KBM-7 (cell line): ENCODE measurements around the gene ELAVL1.
"Not testable (repeated sequence)": the region's sequence is repeated elsewhere in the genome, so short reads cannot be mapped to it uniquely, and the experiment has no call there.

Source experiments
- DNase-seq: peaks from one replicate; pipeline ENCODE4 v3.0.0-alpha.2; 2015
- in situ Hi-C: fragments of 300-500 bp; cut with MboI; formaldehyde crosslinking; loops from 2 replicates; pipeline ENCODE4 v1.14.3; 2020; ENCODE audit warnings: low sequenced_read_pairs, low pct_unique_long_range_greater_than_20kb, mixed read lengths

Gene ELAVL1

DNA sequence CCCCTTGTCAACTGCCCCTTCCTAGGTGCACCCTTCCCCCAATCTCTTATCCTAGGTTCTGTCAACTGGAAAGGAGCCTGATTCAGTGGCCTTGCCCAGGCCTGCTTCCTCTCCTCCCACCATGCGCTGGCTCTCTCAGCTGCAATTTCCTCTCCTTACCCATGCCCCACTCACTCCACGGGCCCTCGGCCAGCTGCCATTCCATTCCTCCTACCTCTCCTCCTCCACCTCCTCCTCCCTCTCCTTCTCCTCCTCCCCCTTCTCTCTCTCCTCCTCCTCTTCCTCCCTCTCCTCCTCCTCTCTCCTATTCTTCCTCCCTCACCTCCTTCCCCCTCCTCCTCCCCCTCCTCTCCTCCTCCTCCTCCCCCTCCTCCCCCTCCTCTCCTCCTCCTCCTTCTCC, 52.4 kb downstream of the ELAVL1 start:
- DNase-seq = peak; percentile 68
- in situ Hi-C loops = no loop called here

DNA sequence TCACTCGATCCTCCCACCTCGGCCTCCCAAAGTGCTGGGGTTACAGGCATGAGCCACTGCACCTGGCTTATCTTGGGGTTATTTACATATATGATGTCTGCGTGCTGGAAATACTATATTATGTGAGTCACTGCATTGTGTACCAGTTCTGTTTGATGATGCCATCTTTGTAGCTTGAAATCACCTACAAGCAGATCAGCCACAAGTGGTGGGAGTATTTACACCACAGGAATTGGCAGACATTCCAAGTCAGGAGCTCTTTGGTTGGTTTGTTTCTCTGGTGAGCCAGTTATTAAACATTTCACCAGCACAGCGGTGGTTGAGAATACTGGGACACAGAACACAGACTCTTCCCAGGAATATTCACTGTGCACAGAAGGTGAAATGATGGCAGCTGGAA, 57.5 kb downstream of the ELAVL1 start:
- no peak for DNase-seq
- in situ Hi-C loops = no loop called here

GRCh38 chr19:7944177-7944761, 61.2 kb downstream of the ELAVL1 start:
- peak; percentile 94 for DNase-seq
- in situ Hi-C loops = no loop called here

GRCh38 chr19:7943444-7944176, 61.8 kb downstream of the ELAVL1 start, which contains the start of gene TIMM44:
Gene TIMM44 (minus strand): TSS chr19:7943666. CDS start chr19:7943651, 15 bp downstream.
- in situ Hi-C loops = no loop called here
- peak; percentile 99 for DNase-seq

GRCh38 chr19:7942981-7943443, 62.4 kb downstream of the ELAVL1 start:
- in situ Hi-C loops = no loop called here

DNA sequence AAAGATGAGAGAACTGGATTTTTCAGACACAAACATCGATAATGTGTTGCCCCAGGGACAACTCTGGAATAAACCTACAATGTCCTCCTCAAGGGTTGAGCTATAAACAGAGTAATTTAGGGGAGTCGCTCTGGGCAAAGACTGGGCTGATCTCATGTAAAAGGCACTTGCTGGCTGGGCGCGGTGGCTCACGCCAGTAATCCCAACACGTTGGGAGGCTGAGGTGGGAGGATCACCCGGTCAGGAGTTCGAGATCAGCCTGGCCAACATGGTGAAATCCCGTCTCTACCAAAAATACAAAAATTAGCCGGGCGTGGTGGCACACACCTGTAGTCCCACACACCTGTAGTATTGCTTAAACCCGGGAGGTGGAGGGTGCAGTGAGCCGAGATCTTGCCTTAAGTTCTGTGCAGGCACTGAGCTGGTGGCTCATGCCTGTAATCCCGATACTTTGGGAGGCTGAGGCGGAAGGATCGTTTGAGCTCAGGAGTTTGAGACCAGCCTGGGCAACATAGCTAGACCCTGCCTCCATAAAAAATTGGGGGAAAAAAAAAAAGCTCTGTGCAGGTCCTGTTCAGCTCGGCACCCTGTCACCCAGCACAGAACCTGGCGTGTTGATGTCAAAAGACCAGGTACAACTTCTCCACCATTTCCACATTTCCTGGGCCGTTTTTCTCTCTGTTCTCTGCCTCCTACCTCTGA, 63.4 kb downstream of the ELAVL1 start:
- in situ Hi-C loops = no loop called here

More at GRCh38 chr19:7942981-7943443, 62.4 kb downstream of the ELAVL1 start:
- no peak for DNase-seq

GRCh38 chr19:7940841-7941240, 64.6 kb downstream of the ELAVL1 start:
- no peak for DNase-seq
- in situ Hi-C loops = no loop called here

More for the DNA sequence above, 63.4 kb downstream of the ELAVL1 start:
- DNase-seq = no peak

- no peak for DNase-seq
- in situ Hi-C loops = no loop called here
Observed at GRCh38 chr19:7934766-7935165, 70.7 kb downstream of the ELAVL1 start.

- no peak for DNase-seq
Observed at GRCh38 chr19:7933828-7934725, 71.4 kb downstream of the ELAVL1 start.

DNA sequence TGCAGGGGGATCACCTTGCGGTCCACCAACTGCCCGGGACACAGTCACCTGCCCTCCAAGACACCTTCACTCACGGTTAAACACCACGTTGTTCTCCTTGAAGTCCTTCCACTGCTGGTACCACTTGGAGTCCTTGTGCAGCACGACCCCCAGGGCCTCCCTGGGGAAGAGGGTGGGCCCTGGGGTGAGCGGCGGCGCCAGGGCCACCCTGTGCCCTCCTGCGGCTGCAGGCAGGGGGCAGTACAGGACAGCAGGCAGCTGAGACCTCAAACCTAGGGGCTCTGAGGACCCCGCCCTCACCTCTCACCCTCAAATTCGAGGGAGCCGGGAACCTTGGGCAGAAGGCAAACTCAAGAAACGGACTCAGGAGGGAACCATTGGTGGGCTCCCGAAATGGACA, 72.0 kb downstream of the ELAVL1 start:
- in situ Hi-C loops = no loop called here

More at GRCh38 chr19:7933828-7934725, 71.4 kb downstream of the ELAVL1 start:
- in situ Hi-C loops = no loop called here

DNA sequence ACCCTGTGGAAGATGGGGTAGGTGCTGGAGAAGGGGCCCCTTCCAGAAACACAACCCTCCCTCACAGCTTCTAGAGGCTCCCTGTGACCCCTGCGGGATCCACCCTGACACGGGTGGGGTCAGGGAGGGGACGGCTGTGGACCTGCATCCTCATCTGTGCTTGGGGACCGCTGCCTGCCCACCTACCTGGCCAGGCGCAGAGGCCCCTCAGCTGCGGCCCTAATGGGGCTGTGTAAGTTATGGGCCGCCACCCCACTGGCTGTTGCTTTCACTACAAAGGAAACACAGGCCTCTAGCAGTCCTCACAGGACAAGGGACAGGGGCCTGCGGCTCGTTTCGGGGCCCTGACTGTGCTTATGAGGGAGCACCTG, 72.5 kb downstream of the ELAVL1 start:
- DNase-seq = no peak
- in situ Hi-C loops = no loop called here

More for the DNA sequence above, 72.0 kb downstream of the ELAVL1 start:
- no peak for DNase-seq

GRCh38 chr19:7932276-7932929, 73.0 kb downstream of the ELAVL1 start:
- in situ Hi-C loops = no loop called here
- no peak for DNase-seq

- DNase-seq = no peak
- in situ Hi-C loops = no loop called here
Observed at GRCh38 chr19:7931221-7932061, 74.0 kb downstream of the ELAVL1 start.

- DNase-seq = no peak
- in situ Hi-C loops = no loop called here
Observed at GRCh38 chr19:7930765-7931164, 74.7 kb downstream of the ELAVL1 start.

GRCh38 chr19:7930030-7930429, 75.4 kb downstream of the ELAVL1 start:
- in situ Hi-C loops, DNase-seq: not testable (repeated sequence)

DNA sequence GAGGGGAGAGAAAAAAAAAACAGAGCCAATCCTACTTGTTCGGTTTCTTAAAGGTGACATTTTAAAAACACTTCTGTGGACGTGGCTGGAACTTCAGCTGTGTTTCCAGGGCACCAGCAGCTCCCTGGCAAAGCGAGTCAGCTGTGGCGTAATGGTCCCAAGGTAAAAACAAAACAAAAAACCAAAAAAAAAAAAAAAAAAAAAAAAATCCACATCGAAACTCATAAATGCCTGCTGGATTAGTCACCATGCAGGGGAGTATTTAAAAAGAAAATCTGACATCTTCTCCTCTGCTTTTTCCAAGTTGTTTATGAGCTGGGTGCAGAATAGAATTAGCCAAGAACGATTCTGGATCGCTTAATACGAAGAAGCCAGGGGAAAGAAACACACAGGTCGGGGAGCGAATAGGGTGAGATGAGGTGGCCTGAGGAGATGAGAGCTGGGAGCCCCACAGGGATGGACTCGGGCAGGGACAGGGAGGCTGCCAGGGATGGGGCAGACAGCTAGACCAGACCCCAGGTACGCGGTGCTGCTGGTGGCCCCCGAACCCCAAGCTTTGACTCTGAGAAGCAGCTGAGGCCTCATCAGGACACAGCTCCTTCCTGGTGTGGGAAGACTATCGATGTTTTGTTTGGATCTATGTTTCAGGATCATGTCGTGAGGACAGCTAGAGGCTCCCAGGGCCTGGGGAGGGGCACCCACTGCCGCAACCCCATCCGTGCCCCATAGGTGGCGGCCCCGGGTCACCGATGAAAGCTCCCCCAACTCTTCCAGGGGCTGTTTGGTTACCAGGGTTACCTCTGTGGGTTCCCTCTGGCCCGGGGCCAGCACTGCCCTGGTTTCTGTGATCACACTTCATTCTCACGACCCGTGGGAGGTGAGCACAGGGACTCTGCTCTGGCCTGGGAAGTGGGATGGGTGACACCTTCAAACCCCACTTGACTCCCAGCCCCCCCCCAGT, 76.4 kb downstream of the ELAVL1 start:
- DNase-seq = peak; percentile 86
- in situ Hi-C loops = no loop called here

DNA sequence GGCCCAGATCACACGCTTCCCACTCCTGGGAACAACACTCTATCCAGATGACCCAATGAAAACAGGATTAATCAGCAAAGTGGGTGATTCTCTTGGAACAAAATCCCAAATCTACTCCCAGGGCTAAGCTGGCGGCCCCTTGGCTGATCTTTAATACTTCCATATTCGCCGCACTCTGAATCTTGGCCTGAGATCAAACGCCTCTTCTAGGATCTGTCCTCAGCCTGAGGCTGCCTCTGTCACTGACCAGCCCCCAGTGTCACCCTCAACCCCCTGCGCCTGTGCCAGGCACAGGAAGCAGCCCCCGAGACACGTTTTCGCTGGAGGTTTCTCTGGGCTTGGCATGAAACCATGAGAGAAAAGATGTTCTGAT, 77.1 kb downstream of the ELAVL1 start:
- no peak for DNase-seq

More for the DNA sequence above, 77.1 kb downstream of the ELAVL1 start:
- in situ Hi-C loops = no loop called here
